DMS 273 (cell line): Measurements from ENCODE around the gene DDOST.
"Not testable (repeated sequence)": the region's sequence is repeated elsewhere in the genome, so short reads cannot be mapped to it uniquely, and the experiment has no call there.

Source experiments
- DNase-seq: peaks from one replicate; lab custom pipeline; 2025; ENCODE audit not compliant: unreplicated experiment; lab: John Stamatoyannopoulos, UW

DDOST gene

GRCh38 chr1:20693623-20694022 lies 32.5 kb upstream of the DDOST start:
- no peak for DNase-seq

DNA sequence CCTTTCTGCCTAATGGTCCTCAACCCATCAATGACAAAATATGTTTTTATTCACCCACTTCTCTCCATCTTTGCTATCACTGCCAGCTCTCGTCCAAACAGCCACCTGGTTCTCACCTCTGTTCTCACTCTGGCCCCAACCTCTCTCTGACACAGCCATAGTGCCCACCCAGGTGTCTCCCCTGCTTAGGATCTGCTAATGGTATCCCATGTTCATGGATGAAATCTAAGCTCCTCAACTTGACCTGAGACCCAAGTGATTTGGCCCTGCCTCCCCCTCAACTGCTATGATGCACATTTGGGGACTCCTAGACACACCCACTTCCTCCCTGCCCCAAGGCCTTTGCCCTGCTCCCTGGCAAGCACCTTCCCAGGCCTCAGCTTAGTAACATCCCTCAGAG lies 30.7 kb upstream of the DDOST start:
- no peak for DNase-seq

DNA sequence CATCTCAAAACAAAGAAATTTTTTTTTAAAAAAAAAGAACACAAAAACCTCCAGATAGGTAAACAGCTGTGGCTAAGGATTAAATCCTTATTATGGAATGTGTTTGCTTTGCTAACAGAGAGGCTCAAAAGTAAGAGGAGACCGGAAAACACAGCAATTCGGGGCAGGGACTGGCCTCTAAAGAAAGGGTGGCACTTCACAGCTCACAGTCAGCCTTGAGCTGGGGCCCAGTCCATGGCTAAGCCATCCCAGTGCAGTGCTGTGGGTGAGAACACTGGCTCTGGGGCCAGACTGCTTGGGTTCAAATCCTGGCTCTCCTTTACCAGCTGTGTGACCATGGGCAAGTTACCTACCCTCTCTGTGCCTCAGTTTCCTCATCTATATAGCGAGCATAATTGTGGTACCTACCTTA lies 28.5 kb upstream of the DDOST start:
- DNase-seq: no peak

GRCh38 chr1:20686883-20687725 lies 25.9 kb upstream of the DDOST start:
- peak; percentile 49 for DNase-seq

GRCh38 chr1:20685741-20686140 lies 24.6 kb upstream of the DDOST start:
- DNase-seq: no peak

DNA sequence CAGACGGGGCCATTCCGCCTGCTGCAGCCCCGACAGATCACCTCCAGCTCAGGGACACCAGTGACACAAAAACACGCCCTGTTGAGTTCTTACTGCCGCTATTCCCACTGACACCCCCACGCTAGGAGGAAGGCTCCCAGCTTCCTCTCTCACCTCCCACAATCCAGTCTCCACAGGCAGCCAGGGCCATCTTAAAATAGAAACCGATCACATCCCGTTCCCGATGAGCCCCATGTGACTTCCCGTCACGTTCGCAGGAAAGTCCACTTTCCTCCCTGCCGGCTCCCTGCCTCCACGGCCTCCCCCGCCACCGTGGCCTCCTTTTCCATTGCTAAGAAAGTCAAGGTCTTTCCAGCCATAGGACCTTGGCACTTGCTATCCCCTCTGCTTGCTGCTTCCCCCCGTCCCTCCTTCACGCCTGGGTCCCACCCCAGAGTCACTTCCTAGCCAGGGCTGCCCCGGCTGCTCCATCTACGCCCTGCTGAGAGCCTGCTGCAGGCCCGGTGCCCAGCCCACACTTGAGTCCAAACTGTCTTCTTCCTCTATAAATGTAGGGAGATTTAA lies 24.0 kb upstream of the DDOST start:
- no peak for DNase-seq

DNA sequence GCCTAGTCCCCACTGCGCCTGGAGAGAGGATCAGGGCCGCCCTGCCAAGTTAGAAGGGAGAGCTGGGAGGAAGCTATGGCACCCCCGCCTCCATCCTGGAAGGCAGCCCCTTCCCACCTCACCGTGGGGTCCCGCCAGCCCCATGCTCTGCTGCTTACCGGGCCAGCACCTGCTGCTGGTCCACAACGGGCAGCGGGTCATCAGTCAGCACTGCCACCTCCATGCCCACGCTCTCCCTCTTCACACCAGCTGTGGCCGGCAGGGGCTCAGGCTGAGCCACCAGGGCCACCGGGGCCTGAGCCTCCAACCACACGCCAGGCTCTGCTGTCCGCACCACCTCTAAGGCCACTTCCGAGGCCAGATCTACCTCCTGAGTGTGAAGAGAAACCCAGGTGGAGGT lies 23.5 kb upstream of the DDOST start:
- no peak for DNase-seq

- no peak for DNase-seq
These were observed 23.0 kb upstream of the DDOST start for GRCh38 chr1:20684050-20684620.

- DNase-seq: no peak
These were observed 22.4 kb upstream of the DDOST start for GRCh38 chr1:20683614-20684013.

DNA sequence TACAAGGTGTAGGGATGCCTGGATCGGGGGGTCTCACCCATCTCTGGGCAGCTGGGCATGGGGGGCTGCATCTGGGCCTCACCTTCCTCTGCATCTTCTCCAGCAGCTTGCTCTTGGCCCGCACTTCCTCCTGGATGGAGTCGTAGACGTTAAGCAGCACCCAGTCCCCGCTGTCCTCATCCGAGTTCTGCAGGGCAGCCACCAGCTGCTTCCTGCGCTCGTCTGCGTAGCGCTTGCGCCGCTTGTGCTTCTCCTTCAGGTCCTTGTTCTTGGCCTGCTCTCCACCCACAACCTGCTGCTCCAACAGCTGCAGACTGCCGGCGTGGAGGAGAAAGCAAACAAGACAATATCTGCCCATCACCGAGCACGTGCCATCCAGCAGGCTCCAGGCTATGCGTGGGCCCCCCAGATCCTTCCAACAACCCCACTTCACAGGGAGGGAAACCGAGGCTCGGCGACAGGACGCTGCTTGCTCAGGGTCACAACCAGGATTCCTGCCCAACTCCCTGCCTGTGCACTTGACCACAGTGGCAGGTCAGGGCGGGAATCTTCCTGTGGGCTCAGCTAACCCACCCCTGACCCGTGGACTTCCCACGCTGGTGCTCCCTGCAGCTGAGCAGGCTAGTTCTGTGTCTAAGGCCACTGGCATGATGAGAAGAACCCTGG lies 21.5 kb upstream of the DDOST start:
- DNase-seq: no peak

GRCh38 chr1:20681999-20682398 lies 20.8 kb upstream of the DDOST start:
- DNase-seq: no peak

GRCh38 chr1:20680269-20680668 lies 19.1 kb upstream of the DDOST start:
- DNase-seq: no peak

- DNase-seq: no peak
These were observed 17.4 kb upstream of the DDOST start for GRCh38 chr1:20678599-20678998.

DNA sequence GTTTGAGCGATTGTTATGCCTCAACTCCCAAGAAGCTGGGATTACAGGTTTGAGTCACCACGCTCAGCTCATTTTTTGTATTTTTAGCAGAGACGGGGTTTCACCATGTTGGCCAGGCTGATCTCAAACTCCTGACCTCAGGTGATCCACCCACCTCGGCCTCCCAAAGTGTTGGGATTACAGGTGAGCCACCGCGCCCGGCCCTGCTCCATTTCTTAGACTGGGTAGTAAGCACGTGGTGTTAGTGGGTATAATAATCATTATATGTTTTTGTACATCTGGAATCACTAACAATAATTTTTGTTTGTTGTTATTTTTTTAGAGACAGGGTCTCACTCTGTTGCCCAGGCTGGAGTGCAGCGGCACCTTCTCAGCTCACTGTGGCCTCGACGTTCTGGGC lies 12.5 kb upstream of the DDOST start:
- DNase-seq: not testable (repeated sequence)

DNA sequence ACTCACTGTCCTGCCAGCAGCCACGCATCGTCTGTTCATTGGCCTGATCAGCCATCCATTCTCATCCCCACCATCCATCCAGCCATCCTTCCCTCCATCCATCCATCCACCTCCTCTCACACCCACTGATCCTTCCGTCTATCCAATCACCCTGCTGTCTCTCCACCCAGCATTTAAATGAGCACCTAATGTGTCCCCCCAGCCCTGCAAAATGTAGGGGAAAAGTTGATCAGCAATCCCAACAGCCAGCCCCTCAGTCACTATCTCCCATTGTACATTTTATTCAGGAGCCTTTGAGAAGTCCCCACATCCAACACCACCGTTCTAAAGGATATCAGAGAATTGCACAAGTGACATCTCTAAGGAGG lies 11.1 kb upstream of the DDOST start:
- no peak for DNase-seq

GRCh38 chr1:20670936-20671335 lies 9.8 kb upstream of the DDOST start:
- DNase-seq: no peak

GRCh38 chr1:20668581-20668980 lies 7.4 kb upstream of the DDOST start:
- DNase-seq: no peak

DNA sequence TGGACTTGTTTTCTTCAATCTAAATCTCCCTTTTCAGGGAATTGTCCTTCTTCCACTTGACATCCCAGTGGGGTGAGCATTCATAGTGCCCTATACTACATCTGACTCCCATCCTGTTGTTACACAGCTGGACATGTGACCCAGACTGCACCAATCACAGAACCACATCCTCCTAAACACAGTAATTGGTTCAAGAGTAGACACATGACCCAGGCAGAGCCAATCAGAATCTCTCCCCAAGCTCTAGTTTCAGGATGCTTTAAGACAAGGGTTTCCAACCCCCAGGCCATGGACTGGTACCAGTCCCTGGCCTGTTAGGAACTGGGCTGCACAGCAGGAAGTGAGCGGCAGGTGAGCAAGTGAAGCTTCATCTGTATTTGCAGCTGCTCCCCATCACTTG lies 5.6 kb upstream of the DDOST start:
- DNase-seq: peak; percentile 27

- no peak for DNase-seq
These were observed 5.0 kb upstream of the DDOST start for GRCh38 chr1:20666146-20666545.

DNA sequence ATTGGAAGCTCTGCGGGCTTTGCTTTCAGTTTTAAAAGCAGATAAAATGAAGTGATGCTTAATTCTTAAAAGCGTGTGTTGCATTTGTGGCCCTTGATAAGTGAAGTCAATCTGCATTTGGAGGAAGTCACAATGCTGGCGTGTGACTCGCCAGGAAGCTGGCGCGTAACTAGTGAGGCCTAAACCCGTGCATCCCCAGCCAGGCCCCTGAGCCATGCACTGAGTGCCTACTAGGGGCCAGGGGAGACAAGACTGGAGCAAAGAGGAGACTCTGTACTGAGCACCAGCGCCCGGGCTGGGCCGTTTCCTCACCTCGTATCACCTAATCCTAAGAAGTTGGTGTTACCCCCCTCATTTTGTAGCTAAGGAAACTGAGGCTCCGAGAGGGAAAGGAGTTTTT lies 4.6 kb upstream of the DDOST start:
- DNase-seq: no peak

DNA sequence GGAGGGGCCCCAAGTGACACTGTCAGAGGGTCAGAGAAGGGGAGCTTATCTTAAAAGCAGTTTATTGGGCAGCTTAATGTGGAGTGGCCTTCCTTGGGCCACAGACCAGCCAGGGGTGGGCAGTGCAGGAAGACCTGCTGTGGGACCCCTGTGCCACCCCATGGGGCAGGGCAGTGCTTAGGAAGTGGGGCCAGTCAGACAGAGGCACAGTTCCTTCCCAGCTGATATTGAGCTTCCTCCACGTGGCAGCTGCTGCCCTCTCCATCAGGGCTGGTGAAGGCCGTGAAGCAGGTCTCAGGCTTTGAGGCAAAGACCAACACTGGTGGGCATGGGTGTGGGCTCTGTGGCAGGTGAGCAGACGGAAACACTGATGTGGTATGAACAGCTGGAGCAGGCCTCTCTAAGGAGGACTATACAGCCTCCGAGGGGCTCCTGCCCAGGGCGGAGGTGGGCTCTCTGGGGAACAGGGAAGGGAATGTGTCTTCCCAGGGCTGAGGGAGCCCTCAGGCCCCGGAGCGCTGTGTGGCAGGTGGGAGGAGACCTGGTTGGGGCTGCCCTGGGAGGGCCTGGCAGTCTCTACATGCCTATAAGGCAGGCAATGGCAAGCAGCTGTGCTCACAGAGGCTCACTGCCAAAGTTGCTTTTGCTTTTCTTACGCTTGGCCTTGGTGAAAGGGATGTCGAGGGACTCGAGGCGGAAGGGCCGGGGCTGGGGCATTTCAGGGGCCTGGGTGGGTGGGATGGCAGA lies 3.0 kb upstream of the DDOST start:
- DNase-seq: peak; percentile 30
